Mesendoderm (in vitro differentiated cells): ENCODE results near the gene MICU1.
"Not testable (repeated sequence)": the region's sequence is repeated elsewhere in the genome, so short reads cannot be mapped to it uniquely, and the experiment has no call there.

Experiments used
- DNase-seq: peaks from one replicate; pipeline ENCODE4 v3.0.0; 2013
- H2AK5ac ChIP-seq: 2 replicates; pipeline ENCODE4 v1.6.1; 2013; ENCODE audit warnings: low read length, inconsistent platforms
- H2BK120ac ChIP-seq: 2 replicates; pipeline ENCODE4 v1.6.1; 2013; ENCODE audit warnings: low read depth, mild to moderate bottlenecking, low read length, moderate library complexity, mixed read lengths
- H2BK15ac ChIP-seq: replicated peaks from 2 replicates; pipeline ENCODE4 v1.6.1; 2013; ENCODE audit warnings: low read depth, mild to moderate bottlenecking, moderate library complexity
- H2BK5ac ChIP-seq: 2 replicates; pipeline ENCODE4 v1.6.1; 2013; ENCODE audit warnings: low read length, inconsistent platforms
- H3K18ac ChIP-seq: 2 replicates; pipeline ENCODE4 v1.6.1; 2013; ENCODE audit warnings: mild to moderate bottlenecking, low read length, mixed read lengths
- H3K23ac ChIP-seq: one replicate; pipeline ENCODE4 v1.6.1; 2013; ENCODE audit warnings: low read length
- H3K27ac ChIP-seq: 2 replicates; pipeline ENCODE4 v1.5.1; 2013; ENCODE audit warnings: low read depth, mild to moderate bottlenecking, inconsistent platforms, low read length, moderate library complexity
- H3K27me3 ChIP-seq: 2 replicates; pipeline ENCODE4 v1.6.1; 2013; ENCODE audit warnings: low read length, control low read depth, mild to moderate bottlenecking, inconsistent platforms; ENCODE audit not compliant: insufficient read depth, poor library complexity
- H3K36me3 ChIP-seq: 2 replicates; pipeline ENCODE4 v1.6.1; 2013; ENCODE audit warnings: low read length, inconsistent platforms; ENCODE audit not compliant: control insufficient read depth, insufficient read depth
- H3K4ac ChIP-seq: one replicate; pipeline ENCODE4 v1.6.1; 2013; ENCODE audit warnings: low read depth, mild to moderate bottlenecking, low read length, moderate library complexity
- H3K4me1 ChIP-seq: 2 replicates; pipeline ENCODE4 v1.6.1; 2013; ENCODE audit warnings: low read depth, low read length, inconsistent platforms; ENCODE audit not compliant: control insufficient read depth
- H3K4me2 ChIP-seq: 2 replicates; pipeline ENCODE4 v1.6.1; 2013; ENCODE audit warnings: low read length
- H3K4me3 ChIP-seq: 2 replicates; pipeline ENCODE4 v1.5.1; 2013; ENCODE audit warnings: mild to moderate bottlenecking, low read length
- H3K56ac ChIP-seq: one replicate; pipeline ENCODE4 v1.6.1; 2013; ENCODE audit warnings: low read length
- H3K79me1 ChIP-seq: 2 replicates; pipeline ENCODE4 v1.6.1; 2013; ENCODE audit warnings: low read length, inconsistent platforms
- H3K79me2 ChIP-seq: 2 replicates; pipeline ENCODE4 v1.6.1; 2013; ENCODE audit warnings: mild to moderate bottlenecking, low read length; ENCODE audit not compliant: control insufficient read depth, insufficient read depth
- H3K9ac ChIP-seq: 2 replicates; pipeline ENCODE4 v1.6.1; 2013; ENCODE audit warnings: low read length, inconsistent platforms
- H4K5ac ChIP-seq: one replicate; pipeline ENCODE4 v1.6.1; 2013; ENCODE audit warnings: low read length
- H4K8ac ChIP-seq: one replicate; pipeline ENCODE4 v1.6.1; 2013; ENCODE audit warnings: low read depth, mild to moderate bottlenecking, control low read depth, low read length, moderate library complexity
- WGBS: extraction: QIAGEN DNeasy Blood & Tissue Kit; methylation state at CpG from one replicate; pipeline ENCODE4 v1.1.7; 2013; ENCODE audit warnings: low lambda C conversion rate, missing lambda C conversion rate; ENCODE audit not compliant: insufficient coverage; ENCODE audit errors: extremely low coverage; 5-methylcytosine and 5-hydroxymethylcytosine counted together

Gene MICU1

DNA sequence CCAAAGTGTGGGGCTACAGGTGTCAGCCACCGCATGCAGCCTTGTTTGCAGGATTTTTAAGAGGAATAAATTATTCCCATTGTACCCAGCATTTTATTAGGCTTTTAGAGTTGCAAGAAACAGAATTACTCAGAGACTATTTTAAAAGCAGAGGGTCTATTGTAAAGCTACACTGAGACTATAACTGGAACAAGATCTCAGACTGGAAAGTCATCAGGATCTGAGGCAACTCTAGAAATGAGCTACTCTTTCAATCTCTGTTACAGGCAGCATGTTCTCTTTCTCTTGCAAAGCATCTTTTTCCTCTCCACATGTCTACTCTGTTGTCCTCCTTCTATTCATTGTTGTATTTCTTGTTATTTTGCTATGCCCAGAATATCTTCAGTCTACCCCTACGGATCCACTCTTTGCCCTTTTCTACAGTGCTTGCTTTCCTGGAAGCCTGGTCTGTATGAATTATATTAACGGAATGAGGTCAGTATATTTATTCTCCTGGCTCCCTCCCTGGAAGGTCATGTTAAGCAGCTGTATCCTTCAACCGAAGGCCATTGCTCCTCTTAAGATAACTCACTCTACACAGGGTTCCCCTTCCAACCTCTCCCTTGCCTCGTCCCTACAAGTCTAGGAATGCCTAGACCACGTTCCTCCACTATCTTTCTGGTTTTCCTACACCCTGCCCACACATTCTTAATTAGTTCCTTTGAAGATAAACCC, 27.7 kb upstream of the MICU1 start:
- Histone ChIP-seq H3K79me1 (no peaks in the 10 kb centered on the region), H3K4me1 (no peaks in the 10 kb centered on the region), H3K79me2 (no peaks in the 10 kb centered on the region), H3K9ac (no peak overlapping the region), H4K8ac (no peak overlapping the region), H3K36me3 (no peaks in the 10 kb centered on the region), H2AK5ac (no peak overlapping the region), H3K23ac (no peak overlapping the region), H3K18ac (no peak overlapping the region), H3K27me3 (no peaks in the 10 kb centered on the region), H3K27ac (no peak overlapping the region), H2BK15ac (no peak overlapping the region), H3K4ac (no peak overlapping the region), H3K56ac (no peak overlapping the region), H2BK120ac (no peak overlapping the region), H3K4me2 (no peak overlapping the region), H2BK5ac (no peak overlapping the region), H4K5ac (no peak overlapping the region), H3K4me3 (no peak overlapping the region)
- WGBS, result no CpG with 5 or more reads among the region's 6 CpGs
- DNase-seq, result no peak

DNA sequence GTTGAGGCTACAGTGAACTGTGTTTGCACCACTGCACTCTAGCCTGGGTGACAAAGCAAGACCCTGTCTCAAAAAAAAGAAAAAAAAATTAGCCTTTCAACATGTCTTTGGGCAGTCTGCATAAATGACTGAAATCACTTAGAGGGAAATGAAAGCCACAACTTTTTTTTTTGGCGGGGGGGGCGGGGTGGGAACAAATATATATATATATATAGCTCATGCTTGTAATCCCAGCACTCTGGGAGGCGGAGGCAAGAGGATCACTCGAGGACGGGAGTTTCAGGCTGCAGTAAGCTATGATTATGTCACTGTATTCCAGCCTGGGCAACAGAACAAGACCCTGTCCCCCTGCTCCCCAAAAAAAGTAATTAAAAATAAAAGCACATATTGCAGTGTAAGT, 23.4 kb upstream of the MICU1 start:
- H3K79me2 ChIP-seq, result no peaks in the 10 kb centered on the region
- H3K9ac ChIP-seq, result no peak overlapping the region
- H3K79me1 ChIP-seq, result no peaks in the 10 kb centered on the region
- H3K23ac ChIP-seq, result no peak overlapping the region
- no peaks in the 10 kb centered on the region for H3K4me1 ChIP-seq
- H3K4ac ChIP-seq, result no peak overlapping the region
- H4K5ac ChIP-seq, result no peak overlapping the region
- no peak overlapping the region for H2BK15ac ChIP-seq
- H2BK5ac ChIP-seq, result no peak overlapping the region
- H3K4me3 ChIP-seq, result no peak overlapping the region
- H3K36me3 ChIP-seq, result no peaks in the 10 kb centered on the region
- no peak overlapping the region for H2BK120ac ChIP-seq
- no peak overlapping the region for H4K8ac ChIP-seq
- no peak overlapping the region for H3K18ac ChIP-seq
- H3K27me3 ChIP-seq, result no peaks in the 10 kb centered on the region
- no peak overlapping the region for H3K4me2 ChIP-seq
- no peak overlapping the region for H3K27ac ChIP-seq
- H3K56ac ChIP-seq, result no peak overlapping the region
- DNase-seq, result no peak
- no peak overlapping the region for H2AK5ac ChIP-seq
- WGBS, result no CpG with 5 or more reads among the region's 5 CpGs

DNA sequence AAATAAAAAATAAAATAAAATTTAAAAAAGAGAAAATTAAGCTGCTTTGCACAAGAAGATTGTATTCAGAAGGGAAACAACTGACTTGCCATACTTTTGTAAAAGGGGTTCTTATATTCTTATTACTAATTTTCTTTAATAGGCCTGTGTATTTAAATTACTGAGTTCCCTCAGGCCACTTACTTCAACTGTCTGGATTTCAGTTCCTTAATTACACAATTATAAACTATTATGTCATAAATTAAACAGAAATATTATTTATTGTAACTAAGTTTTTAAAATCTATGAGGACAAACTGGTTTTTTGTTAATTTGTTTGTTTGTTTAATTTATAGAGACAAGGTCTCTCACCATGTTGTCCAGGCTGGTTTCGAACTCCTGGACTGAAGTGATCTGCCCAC, 22.4 kb upstream of the MICU1 start:
- Histone ChIP-seq H3K79me2 (no peaks in the 10 kb centered on the region), H3K4me1 (no peaks in the 10 kb centered on the region), H3K23ac (no peak overlapping the region), H2BK120ac (no peak overlapping the region), H4K8ac (no peak overlapping the region), H3K4ac (no peak overlapping the region), H3K4me3 (no peak overlapping the region), H3K27ac (no peak overlapping the region), H3K36me3 (no peaks in the 10 kb centered on the region), H3K27me3 (no peaks in the 10 kb centered on the region), H3K4me2 (no peak overlapping the region), H2BK15ac (no peak overlapping the region), H3K79me1 (no peaks in the 10 kb centered on the region), H3K18ac (no peak overlapping the region), H2AK5ac (no peak overlapping the region), H3K9ac (no peak overlapping the region), H3K56ac (no peak overlapping the region), H2BK5ac (no peak overlapping the region), H4K5ac (no peak overlapping the region)
- no peak for DNase-seq
- WGBS, result no CpG with 5 or more reads among the region's 1 CpG

DNA sequence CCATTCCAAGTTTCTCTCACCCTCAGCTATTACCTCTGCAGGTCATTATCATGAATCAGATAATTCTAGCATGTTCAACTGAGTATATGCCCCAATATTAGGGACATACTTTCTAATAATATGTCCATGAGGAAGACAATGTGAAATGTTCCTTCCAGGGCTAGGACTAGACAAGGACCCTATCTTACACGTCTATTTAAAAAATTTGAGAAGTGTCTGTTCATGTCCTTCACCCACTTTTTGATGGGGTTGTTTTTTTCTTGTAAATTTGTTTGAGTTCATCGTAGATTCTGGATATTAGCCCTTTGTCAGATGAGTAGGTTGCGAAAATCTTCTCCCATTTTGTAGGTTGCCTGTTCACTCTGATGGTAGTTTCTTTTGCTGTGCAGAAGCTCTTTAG, 21.1 kb upstream of the MICU1 start:
- H3K23ac ChIP-seq, H2BK15ac ChIP-seq, H2BK5ac ChIP-seq, H3K4me1 ChIP-seq, H3K79me1 ChIP-seq, H4K5ac ChIP-seq, H2BK120ac ChIP-seq, H3K4me3 ChIP-seq, DNase-seq, H3K18ac ChIP-seq, H2AK5ac ChIP-seq, H3K4ac ChIP-seq, H3K56ac ChIP-seq, H4K8ac ChIP-seq, H3K36me3 ChIP-seq, H3K27ac ChIP-seq, H3K4me2 ChIP-seq, H3K27me3 ChIP-seq, H3K79me2 ChIP-seq, H3K9ac ChIP-seq: not testable (repeated sequence)
- no CpG with 5 or more reads among the region's 3 CpGs for WGBS

DNA sequence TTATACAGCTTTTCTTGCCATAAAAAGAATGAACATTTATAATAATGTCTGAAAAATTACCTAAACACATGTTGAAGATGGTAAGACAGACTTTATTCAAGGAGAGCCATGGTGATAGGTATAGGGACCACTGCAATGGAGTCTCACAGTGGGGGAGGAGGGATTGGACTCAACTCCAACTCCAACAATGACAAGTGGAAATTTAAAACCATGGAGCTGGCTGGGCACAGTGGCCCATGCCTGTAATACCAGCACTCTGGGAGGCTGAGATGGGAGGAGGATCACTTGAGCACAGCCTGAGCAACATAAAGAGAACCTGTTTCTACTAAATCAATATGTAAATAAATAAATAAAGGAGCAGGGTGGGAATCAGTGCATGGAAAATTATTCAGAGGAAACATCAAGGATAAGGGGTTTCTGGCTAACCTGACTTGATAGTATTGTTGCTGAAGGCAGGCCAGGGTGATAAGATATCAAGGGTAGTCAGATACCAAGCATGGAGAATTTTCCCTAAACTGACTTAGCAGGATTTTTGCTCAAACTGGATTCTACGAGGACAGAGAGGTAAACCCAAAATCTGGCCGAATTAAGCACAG, 19.5 kb upstream of the MICU1 start:
- H3K27me3 ChIP-seq, result no peaks in the 10 kb centered on the region
- H3K27ac ChIP-seq, result no peak overlapping the region
- no peak overlapping the region for H3K4ac ChIP-seq
- no peak overlapping the region for H3K4me2 ChIP-seq
- no peaks in the 10 kb centered on the region for H3K79me1 ChIP-seq
- no peaks in the 10 kb centered on the region for H3K36me3 ChIP-seq
- H3K56ac ChIP-seq, result no peak overlapping the region
- no peak overlapping the region for H3K23ac ChIP-seq
- H3K4me1 ChIP-seq, result no peaks in the 10 kb centered on the region
- no CpG with 5 or more reads among the region's 2 CpGs for WGBS
- no peak overlapping the region for H2AK5ac ChIP-seq
- H4K5ac ChIP-seq, result no peak overlapping the region
- H2BK120ac ChIP-seq, result no peak overlapping the region
- H2BK15ac ChIP-seq, result no peak overlapping the region
- H3K4me3 ChIP-seq, result no peak overlapping the region
- H3K79me2 ChIP-seq, result no peaks in the 10 kb centered on the region
- no peak overlapping the region for H3K18ac ChIP-seq
- no peak overlapping the region for H4K8ac ChIP-seq
- no peak overlapping the region for H3K9ac ChIP-seq
- H2BK5ac ChIP-seq, result no peak overlapping the region
- DNase-seq, result peak; percentile 51

DNA sequence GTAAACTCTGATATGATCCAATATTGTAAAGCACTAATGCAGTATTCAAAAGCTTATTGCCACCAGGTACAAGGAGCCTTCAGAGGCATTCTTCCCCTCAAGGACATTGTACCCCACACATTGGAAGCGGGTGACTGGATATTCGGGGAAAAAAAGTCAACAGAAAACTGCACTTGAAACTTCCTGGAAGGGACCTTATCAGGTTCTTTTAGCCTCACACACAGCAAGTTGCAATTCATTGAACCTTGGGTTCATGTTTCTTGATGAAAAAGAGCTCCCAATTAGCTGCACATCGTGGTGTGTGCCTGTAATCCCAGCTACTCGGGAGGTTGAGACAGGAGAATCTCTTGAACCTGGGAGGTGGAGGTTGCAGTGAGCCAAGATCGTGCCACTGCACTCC, 16.4 kb upstream of the MICU1 start:
- H3K79me2 ChIP-seq, result no peaks in the 10 kb centered on the region
- no peaks in the 10 kb centered on the region for H3K79me1 ChIP-seq
- H2BK15ac ChIP-seq, result no peak overlapping the region
- no peak overlapping the region for H3K18ac ChIP-seq
- no peak overlapping the region for H3K4me3 ChIP-seq
- no CpG with 5 or more reads among the region's 5 CpGs for WGBS
- H3K36me3 ChIP-seq, result no peaks in the 10 kb centered on the region
- no peaks in the 10 kb centered on the region for H3K27me3 ChIP-seq
- no peak overlapping the region for H3K27ac ChIP-seq
- H2BK120ac ChIP-seq, result no peak overlapping the region
- no peak overlapping the region for H4K5ac ChIP-seq
- no peak for DNase-seq
- H3K56ac ChIP-seq, result no peak overlapping the region
- H3K9ac ChIP-seq, result no peak overlapping the region
- no peaks in the 10 kb centered on the region for H3K4me1 ChIP-seq
- no peak overlapping the region for H4K8ac ChIP-seq
- H3K23ac ChIP-seq, result no peak overlapping the region
- no peak overlapping the region for H2BK5ac ChIP-seq
- H3K4ac ChIP-seq, result no peak overlapping the region
- H2AK5ac ChIP-seq, result no peak overlapping the region
- no peak overlapping the region for H3K4me2 ChIP-seq
